Activated CD4-positive, alpha-beta T cell treated with anti-CD3 and anti-CD28 coated beads, Interleukin-2, Interleukin-6, amounts not matched to agents 100 ng/mL and 50 ng/mL, durations not matched to agents 16 hours and 8 hours (primary cell): ENCODE data around the gene KRTAP12-3.
A peak's percentile ranks its signal among the peaks of the same experiment; 100 is the strongest.
"Not testable (repeated sequence)": the region's sequence is repeated elsewhere in the genome, so short reads cannot be mapped to it uniquely, and the experiment has no call there.

Experiments used
- DNase-seq: peaks from one replicate; pipeline ENCODE4 v3.0.0-alpha.2; 2020

The KRTAP12-3 gene, protein sequence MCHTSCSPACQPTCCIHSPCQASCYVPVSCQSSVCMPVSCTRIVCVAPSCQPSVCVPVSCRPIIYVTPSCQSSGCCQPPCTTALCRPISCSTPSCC

DNA sequence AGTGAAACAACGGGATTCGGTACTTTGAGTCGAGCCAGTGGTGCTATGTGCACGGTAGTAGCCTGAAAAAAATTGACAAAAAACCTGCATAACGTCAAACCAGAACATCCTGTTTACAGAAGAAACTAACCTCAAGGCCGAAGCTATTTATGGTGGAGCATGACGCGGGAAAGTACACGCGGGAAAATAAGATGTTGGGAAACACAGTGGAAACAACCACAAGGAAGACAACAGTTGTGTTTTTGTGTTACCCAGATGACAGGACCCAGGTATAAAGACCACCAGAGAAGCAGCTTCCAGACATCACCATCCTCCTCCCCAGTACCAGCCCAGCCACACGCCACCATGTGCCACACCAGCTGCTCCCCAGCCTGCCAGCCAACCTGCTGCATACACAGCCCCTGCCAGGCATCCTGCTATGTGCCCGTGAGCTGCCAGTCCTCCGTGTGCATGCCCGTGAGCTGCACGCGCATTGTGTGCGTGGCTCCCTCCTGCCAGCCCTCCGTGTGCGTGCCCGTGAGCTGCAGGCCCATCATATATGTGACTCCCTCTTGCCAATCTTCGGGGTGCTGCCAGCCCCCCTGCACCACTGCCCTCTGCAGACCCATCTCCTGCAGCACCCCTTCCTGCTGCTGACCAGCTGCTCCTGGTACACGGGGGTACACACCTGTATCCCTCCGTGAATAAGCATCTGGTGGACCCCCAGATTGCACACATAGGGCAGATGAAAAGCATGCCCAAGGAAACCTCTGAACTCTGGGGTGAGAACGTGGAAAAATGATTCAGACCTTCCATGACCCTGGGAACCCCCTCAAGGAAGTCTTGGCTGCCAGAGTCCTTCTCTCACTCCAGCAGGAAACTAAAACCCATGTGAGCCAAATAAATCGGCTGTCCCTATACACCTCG lies at the start of gene KRTAP12-3:
Gene KRTAP12-3, plus strand, starts transcription at position 298 of the 906 bp plus-strand sequence. Its CDS starts 48 bp downstream, at position 346.
- peak; percentile 51 for DNase-seq

- no peak for DNase-seq
These were observed 48.5 kb upstream of the KRTAP12-3 start for GRCh38 chr21:44609193-44609592.

DNA sequence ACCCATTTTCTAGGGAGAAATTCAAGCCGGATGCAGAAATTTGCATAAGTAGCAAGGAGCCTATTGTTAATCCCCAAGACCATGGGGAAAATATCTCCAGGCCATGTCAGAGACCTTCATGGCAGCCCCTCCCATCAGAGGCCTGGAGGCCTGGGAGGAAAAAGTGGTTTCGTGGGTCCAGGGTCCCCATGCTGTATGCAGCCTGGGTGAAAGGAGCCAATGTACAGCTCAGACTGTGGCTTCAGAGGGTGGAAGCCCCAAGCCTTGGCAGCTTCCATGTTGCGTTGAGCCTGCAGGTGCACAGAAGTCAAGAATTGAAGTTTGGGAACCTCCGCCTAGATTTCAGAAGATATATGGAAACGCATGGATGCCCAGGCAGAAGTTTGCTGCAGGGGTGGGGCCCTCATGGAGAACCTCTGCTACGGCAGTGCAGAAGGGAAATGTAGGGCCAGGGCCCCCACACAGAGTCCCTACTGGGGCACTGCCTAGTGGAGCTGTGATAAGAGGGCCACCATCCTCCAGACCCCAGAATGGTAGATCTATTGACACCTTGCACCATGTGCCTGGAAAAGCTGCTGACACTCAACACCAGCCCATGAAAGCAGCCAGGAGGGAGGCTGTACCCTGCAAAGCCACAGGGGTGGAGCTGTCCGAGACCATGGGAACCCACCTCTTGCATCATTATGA lies 47.4 kb upstream of the KRTAP12-3 start:
- DNase-seq = not testable (repeated sequence)

DNA sequence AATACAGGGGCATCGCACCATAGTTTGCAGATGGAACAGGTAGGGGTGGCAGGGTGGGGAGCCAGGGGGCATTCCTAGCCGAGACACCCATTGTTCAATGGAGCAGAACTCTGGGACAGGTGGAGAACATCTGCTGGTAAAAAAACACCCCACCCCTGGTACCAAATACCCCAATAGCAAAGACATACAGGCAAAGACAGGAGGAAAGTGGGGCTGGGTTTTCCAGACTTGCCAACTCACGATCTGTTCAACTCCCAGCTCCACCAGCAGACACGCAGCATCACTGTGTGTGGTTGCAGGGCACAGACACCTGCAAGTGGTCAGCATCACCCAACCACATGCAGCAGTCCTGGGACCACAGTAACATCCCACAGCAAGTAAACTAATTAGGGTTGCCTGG lies 46.2 kb upstream of the KRTAP12-3 start:
- no peak for DNase-seq

GRCh38 chr21:44612029-44612486 lies 45.7 kb upstream of the KRTAP12-3 start, which contains the start of gene KRTAP10-8:
Gene KRTAP10-8, plus strand, starts transcription at chr21:44612079. Its CDS starts 22 bp downstream, at chr21:44612101.
- no peak for DNase-seq

- DNase-seq = no peak
These were observed 45.0 kb upstream of the KRTAP12-3 start for GRCh38 chr21:44612669-44613229.

GRCh38 chr21:44613386-44614155 lies 44.2 kb upstream of the KRTAP12-3 start:
- no peak for DNase-seq

- no peak for DNase-seq
These were observed 43.5 kb upstream of the KRTAP12-3 start for GRCh38 chr21:44614161-44614631.

GRCh38 chr21:44614961-44615391 lies 42.8 kb upstream of the KRTAP12-3 start:
- no peak for DNase-seq

DNA sequence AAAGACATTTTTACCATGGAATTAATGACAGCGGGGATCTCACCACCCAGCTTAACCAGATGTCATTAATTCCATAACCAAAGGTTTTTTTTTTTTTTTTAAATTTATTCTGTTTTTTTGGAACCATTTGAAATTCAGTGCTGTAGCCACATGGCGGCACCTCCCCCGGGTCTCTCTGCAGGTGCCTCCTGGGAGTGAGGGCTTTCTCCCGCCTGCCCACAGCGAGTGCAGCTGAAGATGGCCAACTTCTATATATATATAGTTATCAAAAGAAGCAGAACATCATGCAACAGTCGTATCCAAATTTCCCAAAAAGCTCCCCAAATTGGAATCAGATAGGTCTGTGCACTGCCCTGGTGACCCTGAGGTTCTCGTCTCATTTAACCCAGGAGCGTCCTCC lies 42.3 kb upstream of the KRTAP12-3 start:
- DNase-seq = no peak

- no peak for DNase-seq
These were observed 41.7 kb upstream of the KRTAP12-3 start for GRCh38 chr21:44615911-44616590.

GRCh38 chr21:44616591-44616926 lies 41.2 kb upstream of the KRTAP12-3 start:
- DNase-seq = no peak

GRCh38 chr21:44617071-44617501 lies 40.6 kb upstream of the KRTAP12-3 start:
- no peak for DNase-seq

GRCh38 chr21:44618504-44618903 lies 39.2 kb upstream of the KRTAP12-3 start:
- peak; percentile 4 for DNase-seq

DNA sequence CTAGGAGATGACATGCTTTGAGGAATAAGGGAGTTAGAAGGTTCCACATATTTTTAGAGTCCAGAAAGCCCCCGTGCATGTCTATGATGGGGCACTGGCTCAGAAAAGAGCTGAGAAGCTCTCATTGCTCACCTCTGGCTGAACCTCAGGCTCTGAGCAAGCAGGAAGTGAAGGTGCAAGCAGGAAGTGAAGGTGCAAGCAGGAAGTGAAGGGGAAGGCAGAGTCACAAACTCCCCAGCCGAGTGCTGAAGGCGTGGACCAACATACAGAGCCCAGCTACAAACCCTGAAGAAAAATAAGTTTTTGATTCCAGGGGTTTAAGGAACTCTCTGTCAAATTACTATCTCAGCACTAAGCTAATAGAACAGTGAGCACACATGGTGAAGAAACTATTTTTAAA lies 38.8 kb upstream of the KRTAP12-3 start:
- peak; percentile 50 for DNase-seq

- no peak for DNase-seq
These were observed 37.8 kb upstream of the KRTAP12-3 start for GRCh38 chr21:44619886-44620285.

DNA sequence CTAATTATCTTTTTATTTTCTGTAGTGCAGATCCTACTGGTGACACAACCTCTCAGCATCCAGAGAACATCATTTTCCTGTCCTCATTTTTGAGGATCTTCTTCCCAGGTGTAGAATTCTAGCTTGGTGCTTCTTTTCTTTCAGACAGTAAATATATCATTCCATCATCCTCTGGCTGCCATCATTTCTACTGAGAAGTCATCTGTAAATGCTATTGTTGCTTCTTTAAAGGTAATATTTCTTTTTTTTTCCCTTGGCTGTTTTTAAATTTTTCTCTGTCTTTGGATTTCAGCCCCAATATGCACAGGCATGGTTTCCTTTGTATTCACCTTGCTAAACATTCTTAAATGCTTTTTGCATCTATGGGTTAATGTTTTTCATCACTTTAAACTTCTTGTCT lies 34.2 kb upstream of the KRTAP12-3 start:
- DNase-seq = no peak

DNA sequence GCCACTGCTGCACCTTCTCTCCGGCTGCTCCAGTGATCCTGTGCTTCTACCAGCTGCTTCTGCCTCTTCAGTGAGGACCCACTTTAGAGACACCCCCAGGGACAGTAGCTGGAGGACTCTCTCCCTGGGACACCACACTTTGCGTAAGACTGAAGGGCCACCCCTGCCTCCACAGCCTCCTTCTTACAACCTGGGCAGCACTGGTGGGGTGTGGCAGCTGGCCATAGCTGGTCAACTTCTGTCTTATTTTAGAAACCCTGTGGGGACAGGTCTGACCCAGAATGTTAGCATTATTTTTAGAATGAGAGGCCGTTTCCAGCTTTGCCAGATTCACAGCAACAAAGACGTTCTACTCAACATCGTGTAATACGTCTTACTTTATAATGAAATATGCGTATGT lies 32.0 kb upstream of the KRTAP12-3 start:
- DNase-seq = no peak

DNA sequence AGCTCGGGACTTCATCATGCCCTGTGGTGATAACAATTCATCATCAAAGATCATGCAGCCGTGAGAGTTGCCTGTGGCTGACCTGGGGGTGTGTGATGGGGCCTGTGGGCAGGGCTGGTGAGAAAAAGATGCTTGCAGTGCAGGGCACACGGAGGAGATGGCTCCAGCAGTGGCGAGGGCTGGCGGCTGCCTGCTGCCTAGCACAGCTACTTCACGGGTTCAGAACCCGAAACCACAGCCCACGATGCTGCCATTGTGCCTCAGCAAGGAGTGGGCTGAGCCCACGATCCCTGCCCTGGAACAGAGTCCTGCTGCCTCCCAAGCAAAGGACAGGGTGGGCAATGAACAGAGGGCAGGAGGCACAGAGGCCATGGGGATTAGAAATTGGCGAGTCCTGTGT lies 31.5 kb upstream of the KRTAP12-3 start:
- no peak for DNase-seq

DNA sequence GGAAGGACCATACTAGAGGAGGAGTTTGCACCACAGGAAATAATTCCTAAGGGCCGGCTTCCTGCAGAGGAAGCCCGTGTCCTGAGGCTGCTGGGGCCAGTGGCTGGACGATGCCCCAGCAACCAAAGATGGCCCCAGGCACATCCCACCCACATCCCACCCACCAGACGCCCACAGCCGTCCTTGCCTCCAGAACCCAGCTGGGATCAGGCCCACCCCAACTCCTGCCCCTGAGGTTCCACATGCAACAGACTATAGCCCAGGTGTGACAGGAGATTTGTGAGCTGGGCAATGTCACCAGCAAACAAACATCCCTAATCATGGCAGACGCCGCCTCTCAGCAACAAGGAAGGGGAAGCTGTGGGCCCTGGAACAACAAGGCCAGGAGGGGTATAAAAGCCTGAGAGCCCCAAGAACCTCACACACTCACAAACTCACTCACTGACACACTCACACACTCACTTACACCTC lies 31.0 kb upstream of the KRTAP12-3 start, which contains the start of gene KRTAP10-9:
Gene KRTAP10-9, plus strand, starts transcription at position 421 of the 471 bp plus-strand sequence. CDS start 79 bp downstream, outside the sequence.
- DNase-seq = no peak

- DNase-seq = not testable (repeated sequence)
These were observed 30.4 kb upstream of the KRTAP12-3 start for GRCh38 chr21:44627181-44627822.
